Fibroblast of the conjunctiva (primary cell): ENCODE data around the gene E2F1.

Experiments used
- DNase-seq: peaks from one replicate; pipeline ENCODE4 v3.0.0-alpha.2; 2010; ENCODE audit warnings: low read depth

Gene E2F1

GRCh38 chr20:33671573-33672288 lies 14.5 kb downstream of the E2F1 start:
- no peak for DNase-seq

- DNase-seq: no peak
Observed at GRCh38 chr20:33670715-33671499, 15.3 kb downstream of the E2F1 start.

GRCh38 chr20:33669873-33670640 lies 16.1 kb downstream of the E2F1 start:
- no peak for DNase-seq

GRCh38 chr20:33669224-33669623 lies 17.0 kb downstream of the E2F1 start:
- no peak for DNase-seq

GRCh38 chr20:33668466-33669155 lies 17.6 kb downstream of the E2F1 start:
- DNase-seq: no peak

- DNase-seq: peak; percentile 63
Observed at GRCh38 chr20:33667676-33668465, 18.3 kb downstream of the E2F1 start.

- DNase-seq: no peak
Observed at GRCh38 chr20:33667245-33667675, 18.9 kb downstream of the E2F1 start.

GRCh38 chr20:33666293-33667244 lies 19.6 kb downstream of the E2F1 start, which contains the start of gene ACTL10:
Gene ACTL10 (plus strand): TSS chr20:33666943. CDS start chr20:33667498, 555 bp downstream.
- peak; percentile 98 for DNase-seq

GRCh38 chr20:33664762-33665144 lies 21.4 kb downstream of the E2F1 start:
- DNase-seq: no peak

- DNase-seq: no peak
Observed at GRCh38 chr20:33664085-33664761, 22.0 kb downstream of the E2F1 start.

GRCh38 chr20:33663161-33664084 lies 22.8 kb downstream of the E2F1 start:
- no peak for DNase-seq

GRCh38 chr20:33662172-33662571 lies 24.0 kb downstream of the E2F1 start, which contains the start of gene C20orf144:
Gene C20orf144 (plus strand): TSS chr20:33662327. CDS start chr20:33662346, 19 bp downstream.
- DNase-seq: no peak

GRCh38 chr20:33660685-33661058 lies 25.5 kb downstream of the E2F1 start:
- DNase-seq: no peak

- no peak for DNase-seq
Observed at GRCh38 chr20:33660035-33660684, 26.0 kb downstream of the E2F1 start.

GRCh38 chr20:33659341-33660034 lies 26.7 kb downstream of the E2F1 start:
- DNase-seq: no peak

GRCh38 chr20:33658929-33659328 lies 27.3 kb downstream of the E2F1 start:
- no peak for DNase-seq

- no peak for DNase-seq
Observed at GRCh38 chr20:33658510-33658909, 27.7 kb downstream of the E2F1 start.
